KOPT-K1 (cell line): Measurements from ENCODE around the gene QARS1.

Experiments used
- H3K27ac ChIP-seq: fragments of 200-600 bp; sonication (generic); 2 replicates; pipeline ENCODE4 v1.5.1; 2016; ENCODE audit warnings: antibody characterized with exemption, mild to moderate bottlenecking, low read depth, low read length; ENCODE audit not compliant: poor library complexity, severe bottlenecking
- H3K36me3 ChIP-seq: fragments of 200-600 bp; sonication (generic); 2 replicates; pipeline ENCODE4 v1.5.1; 2017; ENCODE audit warnings: antibody characterized with exemption, mild to moderate bottlenecking, low read length, moderate library complexity; ENCODE audit not compliant: insufficient read depth
- H3K9me3 ChIP-seq: fragments of 200-600 bp; sonication (generic); 2 replicates; pipeline ENCODE4 v1.5.1; 2017; ENCODE audit warnings: antibody characterized with exemption, low read length, mild to moderate bottlenecking; ENCODE audit not compliant: insufficient read depth, poor library complexity, severe bottlenecking

Gene QARS1

DNA sequence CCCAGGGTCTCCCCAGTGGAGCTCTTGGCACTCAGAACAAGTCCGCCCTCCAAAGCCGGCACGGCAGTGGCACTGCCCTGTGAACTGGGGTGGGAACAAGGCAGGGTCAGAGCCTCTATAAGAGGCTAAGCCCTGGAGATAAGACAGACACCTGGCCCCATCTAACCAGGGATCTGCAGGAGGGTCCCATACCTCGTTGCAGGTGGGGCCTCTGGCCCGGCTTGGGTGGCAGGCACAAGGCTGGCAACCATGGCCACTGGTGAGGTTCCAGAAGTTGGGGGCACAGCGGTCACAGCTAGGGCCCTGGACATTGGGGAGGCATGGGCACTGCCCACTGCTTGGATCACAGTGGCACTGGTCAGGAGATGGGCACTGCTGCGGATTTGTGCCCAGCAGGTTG, 19.6 kb upstream of the QARS1 start:
- no peak overlapping the region for H3K27ac ChIP-seq
- H3K9me3 ChIP-seq, result no peaks in the 10 kb centered on the region
- peaks cover under 1% of the 10 kb centered on the region; the same call in 1 of the 2 replicates for H3K36me3 ChIP-seq

GRCh38 chr3:49123687-49124086, 19.1 kb upstream of the QARS1 start:
- Histone ChIP-seq H3K9me3 (no peaks in the 10 kb centered on the region), H3K36me3 (peaks cover 5% of the 10 kb centered on the region), H3K27ac (no peak overlapping the region)

DNA sequence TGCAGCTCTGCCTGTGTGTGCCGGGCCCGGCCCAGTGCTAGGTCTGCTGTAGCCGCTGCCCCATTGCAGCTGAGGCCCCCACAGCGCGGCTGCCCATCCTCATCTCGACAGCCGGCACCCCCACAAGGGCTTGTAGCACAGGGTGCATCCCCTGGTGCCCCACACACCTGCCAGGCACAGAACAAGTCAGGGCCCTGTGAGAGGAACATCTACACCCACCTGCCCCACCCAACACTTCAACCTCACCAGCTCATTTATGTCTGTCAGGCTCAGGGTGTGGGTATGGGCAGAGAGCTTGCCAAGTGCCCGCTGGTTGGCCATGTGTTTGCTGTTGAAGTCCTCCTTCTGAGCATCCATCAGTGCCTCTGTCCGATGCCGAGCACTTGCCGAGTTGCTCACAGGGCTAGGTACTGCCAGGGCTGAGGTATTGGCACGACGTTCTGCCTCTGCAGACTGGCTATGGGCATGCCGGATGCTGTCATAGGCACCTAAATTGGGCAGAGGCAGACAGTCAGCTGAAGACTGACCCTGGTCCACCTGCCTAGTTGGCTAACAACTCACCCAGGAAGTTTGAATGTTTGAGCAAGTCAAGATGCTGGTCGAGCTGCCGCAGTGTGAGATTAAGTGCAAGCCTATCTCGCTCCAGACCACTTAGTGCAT, 18.5 kb upstream of the QARS1 start:
- Histone ChIP-seq H3K9me3 (no peaks in the 10 kb centered on the region), H3K36me3 (peaks cover 12% of the 10 kb centered on the region), H3K27ac (no peak overlapping the region)

DNA sequence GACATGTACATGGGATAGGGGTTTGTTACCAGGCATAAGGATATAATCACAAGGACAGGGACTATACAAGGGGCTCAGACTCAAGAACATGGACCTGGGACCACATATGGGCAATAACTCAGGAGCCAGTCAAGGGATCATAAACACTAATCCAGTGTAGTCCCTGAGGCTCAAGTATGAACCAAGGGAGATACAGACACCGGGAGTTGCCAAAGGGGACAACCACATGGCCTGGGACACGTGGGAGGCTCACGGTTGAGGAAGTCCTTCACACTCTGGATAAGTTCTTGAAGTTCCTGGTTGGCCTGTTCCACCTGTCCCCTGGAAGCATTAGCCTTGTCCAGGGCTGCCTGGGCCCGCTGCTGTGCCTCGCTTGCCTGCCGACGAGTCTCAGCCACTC, 17.9 kb upstream of the QARS1 start:
- no peak overlapping the region for H3K27ac ChIP-seq
- peaks cover 18% of the 10 kb centered on the region for H3K36me3 ChIP-seq
- H3K9me3 ChIP-seq, result no peaks in the 10 kb centered on the region

GRCh38 chr3:49122022-49122421, 17.5 kb upstream of the QARS1 start:
- peaks cover 22% of the 10 kb centered on the region for H3K36me3 ChIP-seq
- H3K27ac ChIP-seq, result peak overlapping the region; percentile 82
- H3K9me3 ChIP-seq, result no peaks in the 10 kb centered on the region

DNA sequence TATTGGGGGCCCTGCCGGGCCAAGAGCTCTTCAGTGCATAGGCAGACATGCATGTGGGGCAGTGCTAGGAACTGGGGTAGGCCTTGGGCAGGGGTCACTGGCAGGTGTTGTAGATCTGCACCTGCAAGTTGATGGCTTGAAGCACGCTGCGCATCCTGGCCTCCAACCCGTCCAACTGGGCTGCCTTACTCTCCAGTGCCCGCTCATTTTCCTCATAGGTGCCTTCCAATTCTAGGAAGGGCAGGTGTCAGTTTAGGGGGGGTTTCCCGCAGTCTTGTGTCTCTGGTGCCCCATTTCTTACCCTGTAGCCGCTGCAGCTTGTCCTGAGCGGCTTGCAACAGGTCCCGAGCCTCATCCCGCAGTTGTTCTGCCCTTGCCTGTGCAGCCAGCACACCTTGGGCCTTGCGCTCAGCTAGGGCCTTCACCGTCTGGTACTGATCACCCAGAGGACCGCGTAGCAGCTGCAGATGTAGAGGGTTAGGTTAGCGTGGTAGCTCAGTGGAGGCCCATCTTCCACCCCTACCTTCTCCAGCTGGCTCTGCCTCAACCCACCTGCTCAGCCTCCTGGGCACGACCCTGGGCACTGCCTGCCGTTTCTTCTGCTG, 16.7 kb upstream of the QARS1 start:
- Histone ChIP-seq H3K36me3 (peaks cover 30% of the 10 kb centered on the region), H3K9me3 (no peaks in the 10 kb centered on the region), H3K27ac (peak overlapping the region; percentile 82)

- Histone ChIP-seq H3K9me3 (no peaks in the 10 kb centered on the region), H3K36me3 (peaks cover 36% of the 10 kb centered on the region), H3K27ac (peak within 1 kb of the TSS; percentile 82)
These were observed 16.0 kb upstream of the QARS1 start, which contains the start of gene USP19 for GRCh38 chr3:49120438-49121131. TSS of gene USP19 (minus strand) at chr3:49120823. CDS start at chr3:49119145, 1,678 bp downstream.

- H3K9me3 ChIP-seq, result no peaks in the 10 kb centered on the region
- peak overlapping the region; percentile 82 for H3K27ac ChIP-seq
- peaks cover 42% of the 10 kb centered on the region for H3K36me3 ChIP-seq
These were observed 15.5 kb upstream of the QARS1 start for GRCh38 chr3:49120096-49120437.

GRCh38 chr3:49119439-49119838, 14.9 kb upstream of the QARS1 start:
- peak overlapping the region; percentile 82 for H3K27ac ChIP-seq
- peaks cover 48% of the 10 kb centered on the region for H3K36me3 ChIP-seq
- no peaks in the 10 kb centered on the region for H3K9me3 ChIP-seq

DNA sequence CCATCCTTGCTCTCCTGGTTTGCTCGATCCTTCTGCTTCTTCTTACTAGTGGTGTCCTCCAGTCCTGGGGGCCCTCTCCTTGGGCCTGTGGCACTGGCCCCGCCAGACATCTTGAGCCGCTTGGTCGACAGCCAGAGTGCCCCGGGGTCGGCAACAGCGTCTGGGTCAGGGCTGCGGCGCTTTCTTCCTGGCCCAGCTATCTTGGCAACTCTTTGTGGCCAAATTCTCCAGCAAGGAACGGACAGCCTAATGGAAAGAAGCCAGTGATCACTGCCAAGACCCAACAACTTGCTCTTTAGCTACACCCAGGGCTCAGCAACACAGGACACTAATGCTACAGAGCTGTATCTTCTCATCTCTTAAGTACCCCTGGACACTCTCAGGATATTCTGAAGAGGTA, 14.5 kb upstream of the QARS1 start:
- H3K27ac ChIP-seq, result peak overlapping the region; percentile 82
- peaks cover 52% of the 10 kb centered on the region for H3K36me3 ChIP-seq

DNA sequence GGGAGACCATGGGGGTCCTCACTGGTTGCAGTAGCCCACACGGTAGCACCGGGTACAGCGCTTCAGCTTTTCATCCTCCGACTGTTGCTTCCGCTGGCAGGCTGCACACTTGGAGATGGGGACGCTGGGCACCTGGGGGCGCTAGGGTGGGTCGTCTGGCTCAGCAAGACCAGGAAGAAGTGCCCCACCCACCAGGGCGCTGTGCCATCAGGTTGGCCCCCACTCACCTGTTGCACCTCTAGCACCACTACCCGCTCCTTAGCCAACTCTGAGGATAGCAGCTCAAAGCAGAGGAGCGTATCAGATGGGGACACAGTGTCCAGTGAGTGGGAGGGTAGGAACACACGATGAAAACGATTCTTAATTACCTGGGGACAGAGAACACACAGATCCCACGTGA, 7.7 kb upstream of the QARS1 start:
- H3K27ac ChIP-seq, result no peak overlapping the region
- peaks cover 98% of the 10 kb centered on the region for H3K36me3 ChIP-seq
- no peaks in the 10 kb centered on the region for H3K9me3 ChIP-seq

More for the DNA sequence above, 14.5 kb upstream of the QARS1 start:
- H3K9me3 ChIP-seq, result no peaks in the 10 kb centered on the region

DNA sequence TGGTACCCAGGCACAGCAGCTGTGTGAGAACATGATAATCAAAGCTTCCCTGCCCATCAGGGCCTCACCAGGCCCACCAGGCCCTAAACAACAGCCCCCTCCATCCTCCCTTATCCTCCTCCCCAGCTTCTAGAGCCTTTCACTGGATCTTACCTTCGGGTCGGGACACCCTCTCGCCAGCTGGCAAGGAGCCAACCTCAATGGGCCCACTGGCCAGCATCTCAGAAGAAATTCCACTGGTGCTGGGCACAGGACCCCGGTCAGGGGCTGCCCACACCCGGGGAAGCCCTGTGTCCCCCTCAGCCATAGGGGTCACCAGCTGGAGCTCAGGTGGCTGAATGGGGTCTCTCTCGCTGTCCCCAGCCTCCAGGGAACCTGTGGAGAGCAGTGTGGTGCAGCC, 6.8 kb upstream of the QARS1 start:
- Histone ChIP-seq H3K27ac (no peak overlapping the region), H3K9me3 (no peaks in the 10 kb centered on the region), H3K36me3 (peaks cover 90% of the 10 kb centered on the region)

GRCh38 chr3:49110780-49111179, 6.2 kb upstream of the QARS1 start:
- no peak overlapping the region for H3K27ac ChIP-seq
- peaks cover 84% of the 10 kb centered on the region for H3K36me3 ChIP-seq

DNA sequence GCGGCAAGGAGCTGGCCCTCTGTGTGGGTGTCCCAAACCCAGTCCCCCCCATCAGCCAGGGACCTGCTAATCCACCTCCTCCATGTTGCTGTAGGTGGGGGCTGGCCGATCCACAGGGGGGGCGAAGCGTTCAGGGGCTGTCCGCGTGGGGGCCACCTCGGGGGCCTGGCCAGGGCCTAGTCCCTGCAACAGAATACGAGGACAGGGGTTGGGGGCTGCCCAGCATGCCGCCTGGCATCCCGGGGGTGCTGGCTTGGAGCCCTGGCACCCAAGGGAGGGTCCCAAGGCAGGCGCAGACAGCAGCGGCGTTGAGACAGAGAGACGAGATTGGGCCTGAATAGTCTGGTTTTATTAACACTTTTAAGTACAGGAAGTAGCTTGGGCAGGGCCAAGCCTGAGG, 3.8 kb upstream of the QARS1 start:
- no peaks in the 10 kb centered on the region for H3K9me3 ChIP-seq
- H3K36me3 ChIP-seq, result peaks cover 61% of the 10 kb centered on the region
- H3K27ac ChIP-seq, result no peak overlapping the region

More at GRCh38 chr3:49110780-49111179, 6.2 kb upstream of the QARS1 start:
- no peaks in the 10 kb centered on the region for H3K9me3 ChIP-seq

DNA sequence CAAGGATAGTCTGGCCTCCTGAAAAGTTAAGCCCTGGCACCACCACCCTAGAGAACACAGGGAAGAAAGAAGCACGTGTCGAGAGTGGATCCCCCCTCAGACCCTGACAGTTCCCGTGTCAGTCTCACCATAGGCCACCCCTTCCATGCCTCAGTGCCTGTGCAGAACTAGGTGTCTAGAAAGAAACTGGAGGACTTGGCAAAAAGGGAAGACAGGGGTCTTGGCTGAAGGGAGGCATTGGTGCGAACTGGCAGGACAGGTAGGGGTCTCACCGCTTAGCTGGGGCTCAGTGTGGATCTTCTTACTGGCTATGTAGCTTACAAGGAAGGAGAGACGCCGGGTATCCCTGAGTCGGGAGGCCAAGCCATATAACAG, 518 bp downstream of the QARS1 start:
- H3K27ac ChIP-seq, result peak overlapping the region; percentile 90
- H3K9me3 ChIP-seq, result no peaks in the 10 kb centered on the region
- H3K36me3 ChIP-seq, result peaks cover 61% of the 10 kb centered on the region
